Right lobe of liver (tissue), 4 donors: ENCODE results near the gene KCNJ16.

ENCODE experiments used
- CTCF ChIP-seq, 4 donors: fragments of 200-600 bp in 3 of 4; fragments of 450-650 bp in 1 of 4; IDR thresholded peaks; one replicate each; pipeline versions ENCODE4 v1.5.1 to v1.8.0; 2016 to 2022; ENCODE audit warnings: antibody characterized with exemption in 4 of 4, mild to moderate bottlenecking in 2 of 4
- POLR2A ChIP-seq: fragments of 450-650 bp; IDR thresholded peaks from one replicate; pipeline ENCODE4 v1.6.1; 2017; ENCODE audit warnings: antibody characterized with exemption, mild to moderate bottlenecking
- donor health status: DM: no; HTN: no; CAD: no.
- donor health status: DM: no; HTN: no; CAD: no.
- donor health status: DM: no; HTN: yes; CAD: no.

- TF ChIP-seq CTCF (IDR thresholded peaks at IDR 0.05) (no peak), POLR2A (no peak)
Observed at GRCh38 chr17:70028978-70029767, 45.9 kb upstream of the KCNJ16 start.
